Inflammatory macrophage treated with lipopolysaccharide for 4 hours (primary cell): Measurements from ENCODE around the gene HOXD8.

Experiments used
- DNase-seq: peaks from one replicate; pipeline ENCODE4 v3.0.0-alpha.2; 2020

The HOXD8 gene

GRCh38 chr2:176147800-176148496 is 18.4 kb downstream of the HOXD8 start:
- DNase-seq = no peak

GRCh38 chr2:176148751-176149421 is 19.4 kb downstream of the HOXD8 start:
- DNase-seq = no peak

GRCh38 chr2:176149481-176149938 is 20.0 kb downstream of the HOXD8 start:
- DNase-seq = no peak

- DNase-seq = no peak
These were observed 20.6 kb downstream of the HOXD8 start for GRCh38 chr2:176149939-176150583.

GRCh38 chr2:176150584-176151441 is 21.3 kb downstream of the HOXD8 start:
- DNase-seq = no peak

GRCh38 chr2:176151442-176152287 is 22.2 kb downstream of the HOXD8 start, which contains the start of gene HOXD4:
Gene HOXD4, plus strand, starts transcription at chr2:176151550. Its CDS starts 84 bp downstream, at chr2:176151634.
- DNase-seq = no peak

GRCh38 chr2:176152350-176153181 is 23.1 kb downstream of the HOXD8 start:
- no peak for DNase-seq

GRCh38 chr2:176154576-176155252 is 25.2 kb downstream of the HOXD8 start:
- no peak for DNase-seq

GRCh38 chr2:176155356-176156044 is 26.0 kb downstream of the HOXD8 start:
- DNase-seq = no peak

GRCh38 chr2:176156301-176156806 is 26.8 kb downstream of the HOXD8 start:
- DNase-seq = no peak

GRCh38 chr2:176156807-176157498 is 27.4 kb downstream of the HOXD8 start, which contains the start of gene HOXD3:
Gene HOXD3, plus strand, starts transcription at chr2:176157307. Its CDS starts 11,808 bp downstream, at chr2:176169115.
- no peak for DNase-seq

- DNase-seq = no peak
These were observed 28.1 kb downstream of the HOXD8 start for GRCh38 chr2:176157499-176158185.

- no peak for DNase-seq
These were observed 28.7 kb downstream of the HOXD8 start for GRCh38 chr2:176158186-176158591.

- DNase-seq = no peak
These were observed 29.6 kb downstream of the HOXD8 start for GRCh38 chr2:176158855-176159662.

- no peak for DNase-seq
These were observed 30.3 kb downstream of the HOXD8 start for GRCh38 chr2:176159663-176160250.

GRCh38 chr2:176160251-176160985 is 30.9 kb downstream of the HOXD8 start:
- no peak for DNase-seq
